Hematopoietic multipotent progenitor cell treated with erythropoietin and hydrocortisone succinate and interleukin-3 and kit ligand, for 17 days (in vitro differentiated cells): Measurements from ENCODE around the gene ATP8A2.

Source experiments
- DNase-seq: peaks from one replicate; pipeline ENCODE4 v3.0.0-alpha.2; 2015; ENCODE audit warnings: low spot score

The ATP8A2 gene

DNA sequence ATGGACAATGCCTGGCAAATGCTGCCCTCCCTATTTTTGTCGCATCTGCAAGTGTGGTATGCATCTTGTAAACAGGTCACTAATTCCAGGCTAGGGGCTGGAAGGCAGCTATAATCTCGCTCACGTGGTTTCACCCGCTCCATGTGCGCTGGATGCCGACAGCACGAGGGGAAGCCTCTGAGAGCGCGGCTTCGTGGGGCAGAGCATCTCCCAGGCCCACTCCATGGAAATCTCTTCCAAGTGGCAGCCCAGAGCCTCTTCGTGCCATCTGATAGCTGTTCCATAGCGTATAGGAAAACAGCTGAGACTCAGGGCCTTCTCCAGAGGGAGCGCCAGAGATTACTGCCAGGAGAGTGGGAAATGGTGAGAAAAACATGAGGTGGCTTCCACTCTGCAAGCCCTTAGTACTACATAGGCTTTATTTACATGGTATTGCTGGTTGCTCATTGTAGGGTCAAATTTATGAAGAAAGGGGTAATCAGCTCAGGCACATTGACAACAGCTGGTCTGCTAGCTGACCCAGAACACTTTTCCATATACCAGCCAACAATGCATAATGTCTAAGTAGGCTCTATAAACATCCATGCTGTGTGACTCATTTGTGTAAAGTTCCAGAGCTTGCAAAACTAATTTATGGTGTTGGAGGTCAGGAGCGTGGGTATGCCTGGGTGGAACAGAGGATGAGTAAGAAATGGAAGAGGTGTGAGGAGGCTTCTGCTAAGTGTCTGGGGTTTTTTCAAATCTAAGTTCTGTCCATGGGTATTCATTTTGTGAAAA, 514.9 kb downstream of the ATP8A2 start:
- no peak for DNase-seq

DNA sequence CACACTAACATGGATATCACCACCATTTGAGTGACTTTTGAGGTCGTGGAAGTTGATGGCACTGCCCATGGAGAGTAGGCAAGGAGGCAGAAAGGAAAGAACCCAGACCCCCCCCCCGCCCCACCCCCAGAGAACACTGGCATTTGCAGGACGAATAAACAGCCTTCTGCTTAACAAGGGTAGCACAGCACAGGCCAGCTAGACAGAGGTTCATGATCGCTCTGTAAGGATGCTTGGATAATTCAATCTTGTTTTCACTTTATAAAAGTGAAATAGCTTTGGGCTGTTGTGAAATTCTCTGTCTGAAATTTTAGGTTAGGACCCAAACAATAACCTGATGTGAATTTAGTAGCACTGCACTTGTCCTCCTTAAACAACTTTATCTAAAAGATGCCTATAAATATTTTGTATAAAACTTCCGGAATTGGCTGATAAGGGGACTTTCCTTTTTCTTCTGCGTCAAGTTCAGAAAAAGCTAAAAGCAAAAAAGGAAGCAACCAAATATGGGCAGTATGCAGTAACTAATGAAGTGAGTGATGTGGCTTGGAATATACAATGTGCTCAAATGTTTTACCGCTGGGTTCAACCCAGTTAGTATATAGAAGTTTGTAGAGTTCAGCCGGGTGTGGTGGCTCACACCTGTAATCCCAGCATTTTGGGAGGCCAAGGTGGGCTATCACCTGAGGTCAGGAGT, 516.3 kb downstream of the ATP8A2 start:
- no peak for DNase-seq

DNA sequence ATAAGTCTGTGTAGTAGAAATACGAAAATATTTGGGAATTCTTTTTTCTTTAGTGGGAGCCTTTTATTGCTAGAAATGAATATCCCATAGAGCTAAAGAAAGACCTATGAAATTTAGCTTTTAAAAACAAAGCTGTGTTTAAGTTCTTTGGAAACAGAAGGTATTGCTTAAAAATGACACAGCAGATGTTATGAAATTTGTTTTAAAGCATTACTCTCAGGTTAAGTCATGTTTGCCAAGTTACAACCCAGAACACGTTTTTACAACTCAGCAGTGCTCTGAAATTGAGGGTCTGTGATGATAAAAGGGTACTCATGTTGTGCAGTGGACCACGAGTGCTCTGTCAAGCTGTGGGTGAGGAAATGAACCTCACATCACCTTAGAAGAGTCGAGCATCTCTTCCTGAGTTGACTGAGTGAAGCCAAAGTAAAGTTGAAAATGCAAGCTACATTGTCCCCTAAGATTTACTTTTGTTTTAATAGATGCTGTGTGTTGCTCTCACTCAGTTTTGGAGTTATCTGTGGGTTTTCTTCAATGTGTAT, 519.0 kb downstream of the ATP8A2 start:
- no peak for DNase-seq

DNA sequence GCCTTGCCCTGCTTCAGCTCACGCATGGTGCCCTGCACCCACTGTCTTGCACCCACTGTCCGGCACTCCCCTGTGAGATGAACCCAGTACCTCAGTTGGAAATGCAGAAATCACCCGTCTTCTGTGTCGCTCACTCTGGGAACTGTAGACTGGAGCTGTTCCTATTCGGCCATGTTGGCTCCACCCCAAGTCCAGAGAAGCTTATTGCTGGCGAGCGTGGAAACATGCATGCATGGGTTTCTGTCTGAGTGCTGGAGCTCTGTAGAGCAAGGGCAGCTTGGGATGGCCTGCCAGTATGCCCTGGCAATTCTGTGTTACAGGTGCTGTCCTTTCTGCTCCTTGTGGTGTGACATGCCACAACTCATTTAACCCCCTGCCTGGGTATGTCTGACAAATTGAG, 527.2 kb downstream of the ATP8A2 start:
- DNase-seq = no peak

DNA sequence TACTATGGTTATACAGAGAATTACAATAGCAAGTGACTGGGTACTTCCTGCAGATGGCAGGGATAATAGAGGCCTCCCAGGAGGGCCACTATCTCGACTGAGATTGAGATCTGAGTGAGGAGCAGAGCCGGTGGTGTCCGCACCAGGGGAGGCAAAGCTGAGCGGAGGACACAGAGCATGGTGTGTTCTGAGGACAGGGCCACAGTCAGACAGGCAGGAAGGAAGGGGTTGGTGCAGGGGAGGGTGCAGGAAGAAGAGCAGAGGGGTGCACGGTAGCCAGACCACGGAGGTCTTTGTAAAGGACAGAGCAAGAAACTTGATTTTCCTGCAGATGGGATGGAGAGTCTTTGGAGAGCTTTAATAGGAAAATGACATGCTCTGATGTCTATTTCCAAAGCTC, 527.7 kb downstream of the ATP8A2 start:
- DNase-seq = no peak

DNA sequence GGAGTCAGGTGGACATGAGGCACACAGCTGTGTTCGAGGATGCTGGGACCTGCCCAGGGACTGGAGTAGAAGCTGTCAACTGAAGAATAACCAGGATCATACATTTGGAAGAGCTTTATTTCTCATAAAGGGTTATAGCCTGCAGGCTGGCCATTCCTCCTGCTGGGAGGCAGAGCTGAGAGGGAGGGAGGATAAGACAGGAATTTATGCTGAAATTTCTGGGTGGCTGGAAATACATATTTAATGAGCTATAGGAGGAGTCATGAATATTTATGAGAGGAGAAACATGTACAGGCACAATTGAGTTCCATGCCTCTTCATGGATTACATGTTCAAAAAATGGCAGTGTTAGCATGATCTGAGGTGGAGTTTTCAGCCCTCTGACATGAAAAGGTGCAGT, 528.2 kb downstream of the ATP8A2 start:
- no peak for DNase-seq

DNA sequence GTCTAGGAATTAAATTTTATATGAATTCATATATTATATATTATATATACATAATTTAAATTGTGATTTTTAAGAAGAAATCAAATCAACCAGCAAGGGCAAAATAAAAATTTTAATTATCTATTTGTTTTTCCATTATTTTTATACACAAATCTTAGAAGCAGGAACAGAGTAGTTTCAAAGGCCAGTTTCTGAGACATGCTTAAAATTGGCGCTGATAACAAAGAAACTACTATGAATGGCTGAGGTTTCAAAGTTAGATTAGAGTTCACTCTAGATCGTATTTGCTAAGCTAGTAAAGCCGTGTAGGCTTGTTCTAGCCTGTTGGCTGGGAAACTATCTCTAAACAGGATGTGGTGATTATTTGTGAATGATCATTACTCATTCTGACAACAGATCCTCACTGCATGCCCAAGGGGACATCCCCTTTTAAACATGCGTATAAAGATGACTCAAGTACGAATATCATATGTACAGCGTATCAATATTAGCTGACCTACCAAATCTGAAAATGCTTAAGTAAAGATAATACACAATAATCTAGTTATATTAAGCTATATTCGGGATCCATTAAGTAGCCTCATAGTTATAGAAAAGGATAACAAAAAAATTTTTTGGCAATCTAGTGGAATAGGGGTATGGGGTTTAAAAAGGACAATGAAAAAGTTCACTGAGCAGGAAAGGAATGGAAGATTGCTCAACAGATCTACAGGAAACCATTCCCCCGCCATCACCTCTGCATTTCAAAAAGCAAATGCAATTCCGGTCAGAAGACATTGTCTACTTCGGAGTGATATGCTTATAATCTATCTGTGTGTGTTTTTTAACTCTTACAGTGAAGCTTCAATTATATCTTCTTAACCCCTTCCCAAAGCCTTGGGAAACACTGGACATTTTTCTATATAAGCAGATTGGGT, 529.9 kb downstream of the ATP8A2 start:
- DNase-seq = no peak

DNA sequence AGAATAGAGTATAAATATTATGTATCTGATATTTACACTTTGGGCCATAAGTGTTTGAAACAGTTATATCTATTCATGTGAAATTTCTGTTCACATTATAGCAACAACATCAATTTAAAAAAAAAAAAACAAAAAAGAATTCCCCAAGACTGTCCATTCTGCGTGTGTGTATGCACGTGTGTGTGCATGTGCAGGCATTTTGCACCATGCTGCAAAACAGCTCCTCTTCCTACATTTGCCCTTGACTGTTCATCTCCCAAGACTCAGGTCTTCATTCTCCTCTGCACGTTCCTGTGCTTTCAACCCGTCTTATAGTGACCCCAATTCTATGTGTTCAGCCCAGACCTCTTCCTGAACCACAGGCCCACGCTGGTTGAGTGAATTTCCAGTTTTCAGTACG, 530.7 kb downstream of the ATP8A2 start:
- DNase-seq = no peak

DNA sequence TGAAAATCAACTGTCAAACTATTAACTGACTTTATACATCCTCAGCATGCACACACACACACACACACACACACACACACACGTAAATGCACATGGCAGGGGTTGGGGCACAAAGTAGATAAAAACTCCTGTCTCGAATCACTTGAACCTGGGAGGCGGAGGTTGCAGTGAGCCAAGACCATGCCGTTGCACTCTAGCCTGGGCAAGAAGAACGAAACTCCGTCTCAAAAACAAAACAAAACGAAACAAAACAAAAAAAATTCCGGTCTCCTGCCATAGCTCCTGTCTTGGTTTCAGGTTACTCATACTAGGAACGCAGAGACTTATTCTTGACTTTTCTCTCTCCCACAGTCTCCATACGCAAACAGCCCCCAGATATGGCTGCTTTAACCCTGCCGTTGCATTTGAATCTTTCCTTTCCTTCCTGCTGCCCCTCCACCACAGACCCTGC, 531.1 kb downstream of the ATP8A2 start:
- DNase-seq = no peak

DNA sequence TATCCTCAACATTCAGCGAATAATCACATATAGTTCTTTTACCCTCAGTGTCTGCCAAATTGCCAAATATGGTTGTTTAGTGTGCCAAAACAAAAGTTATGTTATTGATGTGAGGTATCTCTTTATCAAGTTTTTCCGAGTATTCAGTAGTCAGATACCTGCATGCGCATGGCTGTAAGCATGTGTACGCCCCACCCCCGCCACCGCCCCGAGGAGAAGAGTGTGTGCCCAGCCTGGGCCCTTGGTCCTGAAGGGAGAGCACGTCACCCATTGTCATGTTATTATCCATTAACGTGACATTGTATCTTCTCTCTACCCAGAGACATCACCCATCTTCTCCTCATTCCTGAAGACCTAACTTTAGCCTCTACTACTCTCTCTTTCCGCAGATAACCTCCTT, 533.1 kb downstream of the ATP8A2 start:
- no peak for DNase-seq

DNA sequence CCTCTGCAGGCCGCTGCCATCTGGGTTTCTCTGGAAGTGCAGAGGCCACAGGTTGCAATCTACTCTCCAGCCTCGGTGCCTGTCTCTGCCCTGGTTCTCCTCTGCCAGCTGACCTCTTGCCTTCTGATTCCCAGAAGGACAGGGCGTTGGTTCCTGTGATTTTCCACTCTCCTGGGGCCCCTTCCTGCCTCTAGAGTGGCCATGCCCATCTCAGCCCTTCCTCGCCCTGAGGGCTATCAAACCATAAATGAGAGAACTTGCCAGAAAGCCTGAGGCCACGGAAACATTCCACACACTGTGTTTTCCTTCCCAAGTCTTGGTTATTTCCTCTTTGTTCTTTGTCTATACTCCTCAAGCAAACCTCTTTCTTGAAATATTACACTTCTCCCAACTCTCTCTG, 533.8 kb downstream of the ATP8A2 start:
- no peak for DNase-seq

DNA sequence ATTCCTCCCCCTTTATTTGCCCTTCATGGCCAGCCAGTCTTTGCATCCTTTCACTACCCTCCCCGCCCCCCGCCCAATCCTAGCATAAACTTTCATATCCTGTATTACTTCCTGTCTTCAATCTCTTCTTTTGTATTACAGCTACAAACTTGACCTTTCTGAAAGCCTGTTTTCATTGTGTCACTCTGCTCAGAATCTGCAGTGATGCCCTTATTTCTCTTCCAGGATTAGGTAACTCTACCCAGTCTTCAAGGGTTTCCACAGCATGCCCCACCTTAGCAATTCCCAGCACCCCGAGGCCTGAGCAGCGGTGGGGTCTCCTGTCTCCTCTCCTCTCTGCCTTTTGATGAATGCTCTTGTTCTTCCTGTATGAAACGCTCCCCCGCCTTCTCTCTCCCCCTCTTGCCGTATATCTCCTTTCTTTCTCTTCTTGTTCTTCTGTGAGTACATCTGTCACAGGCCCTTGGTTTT, 534.5 kb downstream of the ATP8A2 start:
- no peak for DNase-seq

DNA sequence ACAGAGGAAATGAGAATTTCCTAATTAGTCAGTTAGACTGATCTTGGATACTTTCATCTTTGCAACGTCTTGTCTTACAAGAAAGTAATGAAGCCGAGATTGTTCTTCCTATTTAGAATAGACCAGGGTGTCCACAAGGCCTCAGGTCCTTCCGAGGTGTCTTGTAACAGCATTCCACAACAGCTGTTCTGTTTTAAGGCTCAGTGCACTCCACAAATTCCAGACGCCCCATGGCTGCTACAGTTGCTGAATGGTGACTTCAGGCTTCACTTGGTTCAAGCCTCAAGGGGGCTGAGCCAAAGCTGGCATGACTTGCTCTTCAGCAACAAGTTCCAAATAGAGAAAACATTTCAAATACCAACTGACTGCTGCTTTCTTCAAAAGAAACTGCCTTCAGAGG, 536.6 kb downstream of the ATP8A2 start:
- DNase-seq = no peak

DNA sequence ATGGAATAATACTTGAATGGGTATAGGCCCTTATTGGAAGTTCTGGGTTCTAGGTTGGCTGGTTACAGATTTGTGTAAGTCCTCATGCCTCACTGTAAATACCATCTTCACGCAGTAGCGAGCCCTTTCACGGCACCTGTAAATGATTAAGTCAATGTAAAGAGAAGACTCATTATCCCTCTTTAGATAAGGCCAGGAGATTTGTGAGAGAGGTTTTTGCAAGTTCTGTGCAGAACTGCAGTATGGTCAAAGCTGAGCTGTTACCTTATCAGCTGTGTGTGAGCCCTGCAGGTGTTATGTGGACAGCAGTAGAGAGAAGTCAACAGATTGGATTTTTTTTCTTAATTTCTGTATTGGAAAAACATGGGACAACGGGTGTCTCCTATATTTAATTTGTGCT, 538.5 kb downstream of the ATP8A2 start:
- no peak for DNase-seq

DNA sequence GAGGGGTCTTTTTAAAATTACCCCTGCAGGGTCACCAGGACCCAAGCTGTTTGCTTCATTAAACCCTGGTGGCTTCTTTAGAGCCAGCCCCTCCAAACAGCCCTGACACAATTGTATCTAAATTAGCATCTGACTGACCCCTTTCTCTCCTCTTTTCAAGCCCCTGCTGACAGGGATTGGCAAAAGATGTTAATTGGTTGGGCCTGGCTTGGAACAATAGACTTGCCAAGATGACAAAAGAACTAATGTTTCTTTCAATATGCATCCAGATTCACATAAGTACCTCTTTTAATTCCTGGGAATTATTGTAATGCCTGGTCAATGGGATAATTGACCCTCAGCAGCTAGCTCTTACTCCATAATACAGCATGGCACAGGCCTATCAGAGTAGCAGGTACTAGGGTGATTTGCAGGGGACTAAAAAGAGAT, 539.2 kb downstream of the ATP8A2 start:
- no peak for DNase-seq

DNA sequence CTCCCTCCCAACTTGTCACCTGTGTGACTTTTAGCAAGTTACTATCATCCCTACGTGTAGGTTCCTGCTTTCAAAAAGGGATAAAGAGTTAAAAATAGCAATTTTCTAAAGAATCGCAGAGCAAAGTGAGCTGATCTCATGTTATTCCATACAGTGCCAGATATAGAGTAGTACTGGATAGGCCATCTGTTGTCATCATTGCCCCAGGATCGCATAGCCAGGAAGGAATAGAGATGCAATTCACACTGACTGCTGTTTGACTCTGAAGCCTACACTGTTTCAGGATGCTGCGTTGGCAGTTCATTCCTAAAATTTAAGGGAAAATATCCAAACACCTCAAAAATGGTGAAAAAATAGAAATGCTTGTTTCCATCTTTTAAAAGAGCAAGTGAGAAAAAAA, 541.2 kb downstream of the ATP8A2 start:
- DNase-seq = no peak

DNA sequence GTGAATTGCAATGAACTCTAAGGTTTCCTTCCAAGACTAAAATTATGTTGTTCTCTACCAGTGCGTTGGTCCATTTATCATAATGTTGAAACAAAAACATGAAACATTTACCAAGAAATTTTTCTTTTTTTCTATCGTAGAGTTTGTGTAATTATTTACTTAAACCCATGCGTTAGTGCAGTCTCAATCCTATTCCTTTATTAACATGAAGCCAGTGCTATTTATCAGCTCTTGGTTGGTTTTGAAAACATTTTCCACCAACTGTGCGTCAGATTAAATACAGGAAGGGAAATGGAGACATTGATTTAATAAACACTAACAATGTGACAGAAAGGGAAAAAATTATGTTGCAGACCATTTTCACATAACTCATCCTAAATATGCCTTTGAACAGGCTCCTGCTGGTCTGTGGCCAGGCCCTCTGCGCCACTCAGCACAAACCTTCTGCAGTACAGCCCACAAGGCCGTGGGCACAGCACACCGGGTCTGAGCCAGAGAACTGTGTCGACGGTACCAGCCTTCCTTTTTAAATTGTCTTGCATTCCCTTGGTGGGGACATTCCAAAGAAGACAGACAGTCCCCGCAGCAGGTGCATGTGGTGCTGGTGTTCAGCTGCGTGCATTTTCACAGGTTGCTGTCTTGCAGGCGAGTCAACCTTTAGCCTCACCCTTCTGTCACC, 544.2 kb downstream of the ATP8A2 start:
- DNase-seq = no peak

DNA sequence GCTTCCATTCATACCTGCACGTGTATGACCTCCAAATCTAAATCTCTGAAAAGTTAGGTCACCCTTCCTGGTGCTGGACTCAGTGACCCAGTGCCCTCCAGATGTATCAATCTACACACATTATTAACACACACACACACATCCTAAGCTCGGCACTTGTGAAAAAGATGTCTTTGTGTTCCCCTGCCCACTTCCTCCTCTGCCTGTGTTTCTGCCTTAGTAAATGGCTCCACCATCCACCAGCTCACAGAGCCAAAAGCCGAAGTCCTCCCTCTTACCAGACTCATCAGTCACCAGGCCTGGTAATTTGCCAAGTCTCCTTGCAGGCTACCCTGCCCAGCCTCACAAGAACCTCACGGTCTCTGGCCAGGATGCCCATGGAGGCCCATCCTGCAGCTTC, 548.5 kb downstream of the ATP8A2 start:
- DNase-seq = no peak

DNA sequence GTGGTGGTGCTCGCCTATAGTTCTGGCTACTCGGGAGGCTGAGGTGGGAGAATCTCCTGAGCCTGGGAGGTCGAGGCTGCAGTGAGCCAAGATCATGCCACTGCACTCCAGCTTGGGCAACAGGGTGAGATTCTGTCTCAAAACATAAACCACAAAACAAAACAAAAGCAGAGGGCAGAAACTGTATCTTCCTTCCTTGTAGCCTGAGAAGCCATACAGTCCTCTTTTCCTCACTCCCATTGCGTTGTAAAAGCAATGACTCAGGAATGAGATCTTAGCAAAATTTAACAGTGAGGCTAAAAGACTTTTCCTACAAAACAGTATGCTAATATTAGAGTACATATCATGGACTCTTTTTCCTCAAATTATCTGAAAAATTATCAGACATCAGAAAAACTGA, 549.2 kb downstream of the ATP8A2 start:
- DNase-seq = no peak

DNA sequence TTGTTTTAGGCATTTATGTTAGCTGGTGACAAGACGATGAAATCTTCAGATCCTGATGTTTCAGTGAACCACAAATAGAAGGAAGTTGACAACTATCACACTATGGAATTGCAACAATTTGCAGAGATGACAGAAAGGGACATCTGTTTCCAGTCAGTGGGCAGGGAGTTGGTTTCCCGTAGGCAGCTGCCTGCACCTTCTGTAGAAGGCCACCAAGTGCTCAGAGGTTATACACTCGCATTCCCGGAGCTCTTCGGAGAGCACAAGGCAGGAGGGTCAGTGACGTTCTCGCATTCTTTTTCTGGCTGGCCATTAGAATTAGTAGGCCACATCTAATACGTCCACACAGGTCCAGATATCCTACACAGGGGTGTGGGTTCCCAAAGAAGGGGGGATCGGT, 550.6 kb downstream of the ATP8A2 start:
- DNase-seq = no peak

DNA sequence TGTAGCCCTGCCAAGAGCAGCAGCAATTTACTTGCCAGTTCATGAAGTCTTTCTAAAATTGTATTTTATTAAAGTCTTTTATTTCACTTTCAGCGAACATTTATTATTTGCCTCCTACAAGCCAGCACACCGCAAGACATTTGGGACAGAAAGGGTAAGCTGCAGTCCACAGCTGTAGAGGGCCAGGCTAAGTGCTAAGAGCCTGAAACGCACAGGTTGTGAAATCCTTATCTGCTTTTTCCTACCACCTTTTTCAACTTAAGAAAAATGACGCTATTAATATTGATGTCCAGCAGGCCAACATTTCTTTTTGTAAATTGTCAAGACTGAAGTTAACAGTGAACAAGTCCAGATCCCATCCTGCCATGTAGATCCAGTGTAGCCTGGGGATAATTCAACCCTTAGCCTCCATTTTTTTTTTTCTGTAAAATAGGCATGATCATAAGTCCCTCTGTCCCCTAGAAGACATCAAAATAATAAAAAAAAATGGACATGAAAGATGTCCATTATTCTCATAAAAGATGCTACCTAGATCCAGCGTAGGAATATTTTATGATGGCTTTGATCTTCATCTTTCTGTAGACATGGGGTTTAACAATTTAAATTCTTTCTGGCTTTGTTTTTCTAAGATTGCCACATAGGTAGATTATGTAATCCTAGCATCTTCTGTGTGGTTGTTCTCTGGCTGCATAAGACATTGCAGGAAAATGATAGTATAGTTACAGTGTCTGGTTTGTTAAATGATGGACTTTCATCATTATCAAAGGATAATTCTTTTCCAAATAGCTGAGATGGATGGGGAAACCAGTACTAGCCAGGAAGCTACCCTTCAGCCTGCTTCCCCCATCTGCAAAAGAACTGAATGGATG, 551.7 kb downstream of the ATP8A2 start:
- DNase-seq = no peak
